NOMO-1 treated with DMSO at 0.1 percent for 48 hours (cell line): ENCODE data around the gene FILIP1.

Experiments used
- DNase-seq: peaks from one replicate; lab custom pipeline; 2025; ENCODE audit not compliant: unreplicated experiment; lab: John Stamatoyannopoulos, UW

The FILIP1 gene

DNA sequence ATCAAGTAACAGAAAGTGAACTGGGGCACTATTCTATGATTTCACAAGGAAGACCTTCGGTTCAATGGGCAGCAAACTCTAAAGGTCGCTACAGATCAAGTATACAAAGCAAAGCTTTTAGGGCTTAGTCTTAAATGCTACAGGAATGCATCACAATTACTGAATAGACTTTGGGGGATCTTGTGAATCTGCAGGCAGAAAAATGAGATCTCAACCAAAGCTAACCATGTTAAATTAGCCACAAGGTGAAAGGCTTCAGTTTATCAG lies 111.0 kb downstream of the FILIP1 start:
- DNase-seq = no peak

DNA sequence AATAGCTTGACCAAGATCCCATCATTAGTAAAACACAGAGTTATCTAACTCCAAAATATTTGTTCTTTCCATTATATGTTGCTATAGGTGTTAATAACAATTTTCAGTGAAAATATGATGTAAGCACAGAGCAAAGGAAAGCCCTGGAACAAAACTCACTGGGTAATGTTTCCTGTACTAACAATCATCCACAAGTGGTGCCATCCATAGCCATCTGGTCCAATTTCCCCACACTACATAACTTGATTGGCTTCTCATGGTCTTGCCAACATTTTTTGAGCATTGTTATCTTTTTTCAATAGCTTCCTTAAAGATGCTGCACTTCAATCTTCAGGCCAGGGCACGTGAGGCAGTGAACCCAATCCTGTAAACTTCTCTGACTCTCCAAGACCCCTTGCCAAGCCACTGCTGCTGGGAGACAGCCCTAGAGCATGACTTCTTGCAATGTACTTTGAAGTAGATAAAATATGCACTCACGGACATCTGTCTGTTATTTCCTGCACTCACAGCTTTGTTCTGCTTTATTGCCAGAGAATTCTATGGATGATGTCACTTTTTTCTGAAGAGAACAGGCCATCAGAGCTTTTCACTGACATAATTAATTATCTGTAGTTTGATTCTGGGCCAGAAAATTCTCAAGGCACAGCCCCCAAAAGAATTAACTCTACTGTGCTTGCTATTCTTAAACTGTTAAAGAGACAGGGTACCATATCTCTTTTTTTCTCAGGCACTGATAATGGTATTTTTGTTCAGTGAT lies 111.5 kb downstream of the FILIP1 start:
- no peak for DNase-seq

DNA sequence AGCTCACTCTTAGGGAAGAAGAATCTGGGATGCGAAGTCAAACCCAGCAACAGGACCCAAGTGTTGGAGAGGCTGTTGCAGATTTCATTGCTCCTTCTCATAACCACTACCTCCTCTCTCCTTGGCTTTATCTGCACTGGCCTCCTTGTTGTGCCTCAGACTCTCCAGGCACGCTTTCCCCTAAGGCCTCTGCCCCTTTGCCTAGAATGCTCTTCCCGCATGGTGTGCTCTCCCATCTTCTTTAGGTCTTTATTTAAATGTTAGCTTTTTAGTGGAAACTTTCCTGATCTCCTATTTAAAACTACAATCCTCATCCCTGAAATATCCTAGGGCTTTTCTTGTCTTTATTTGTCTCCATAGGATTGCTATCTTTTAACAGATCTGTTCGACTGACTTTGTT lies 114.1 kb downstream of the FILIP1 start:
- no peak for DNase-seq

DNA sequence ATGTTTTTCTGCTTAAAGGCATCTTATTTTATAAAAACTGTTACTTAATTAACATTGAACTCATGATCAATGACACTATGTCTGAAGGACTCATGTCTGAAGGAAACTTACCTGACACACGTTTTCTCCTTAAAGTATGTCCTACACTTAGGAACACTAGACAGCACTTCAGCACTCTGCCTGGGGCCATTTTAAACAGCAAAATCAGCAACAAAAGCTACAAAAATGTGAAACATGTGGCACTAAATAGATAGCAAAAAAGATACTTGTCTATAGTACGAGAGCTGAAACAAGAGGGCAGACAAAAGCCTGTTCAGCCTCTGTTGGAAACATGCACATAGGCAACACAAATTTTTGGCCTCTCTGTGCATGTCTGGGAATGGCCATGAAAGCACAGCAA lies 115.5 kb downstream of the FILIP1 start:
- DNase-seq = no peak

DNA sequence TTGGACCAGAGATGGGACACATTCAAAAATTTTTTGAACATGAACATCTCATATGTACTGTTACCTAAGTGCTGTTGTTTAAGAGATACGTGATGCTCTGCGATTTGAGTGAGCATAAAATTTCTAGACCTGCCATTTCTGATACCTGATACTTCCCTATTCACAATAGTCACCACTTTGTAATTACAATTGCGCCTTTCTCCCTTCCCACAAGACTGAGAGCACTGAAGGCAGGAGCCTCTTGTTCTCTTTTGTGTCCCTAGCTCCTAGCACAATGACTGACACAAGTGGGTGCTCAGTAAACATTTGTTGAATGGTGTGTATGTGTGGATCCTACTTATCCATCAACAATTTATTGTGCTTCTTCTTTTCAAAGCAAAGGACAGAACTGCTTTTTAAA lies 116.2 kb downstream of the FILIP1 start:
- DNase-seq = no peak

DNA sequence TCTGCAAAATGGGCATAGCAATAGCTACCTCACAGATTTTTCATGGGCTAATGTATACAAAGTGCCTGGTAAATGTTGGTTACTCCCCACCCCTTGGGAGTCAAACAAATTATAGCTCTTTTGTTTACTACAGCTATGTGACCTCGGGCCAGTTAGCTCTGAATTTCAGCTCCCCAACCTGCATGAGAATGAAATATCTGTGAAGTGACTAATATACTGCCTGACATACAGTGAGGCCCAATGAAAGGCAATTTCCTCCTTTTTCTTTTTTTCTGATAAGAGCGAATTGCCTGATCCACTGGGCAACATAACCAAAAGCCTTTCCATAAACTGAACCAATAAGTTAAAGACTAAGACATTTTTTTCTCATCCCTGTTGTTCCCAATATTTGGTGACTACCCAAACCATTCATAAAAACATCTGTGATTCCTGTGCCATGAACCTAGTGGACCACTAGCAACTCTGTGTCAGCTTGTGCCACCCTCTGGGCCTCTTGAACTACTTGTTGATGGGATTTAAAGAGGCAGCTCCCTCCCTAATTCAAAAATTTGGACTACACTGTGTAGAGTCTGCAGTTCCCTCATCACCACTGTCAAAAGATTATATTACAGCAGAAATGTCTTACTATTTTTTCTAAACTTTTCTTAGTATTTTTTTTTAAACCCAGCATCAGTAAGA lies 117.1 kb downstream of the FILIP1 start:
- no peak for DNase-seq

DNA sequence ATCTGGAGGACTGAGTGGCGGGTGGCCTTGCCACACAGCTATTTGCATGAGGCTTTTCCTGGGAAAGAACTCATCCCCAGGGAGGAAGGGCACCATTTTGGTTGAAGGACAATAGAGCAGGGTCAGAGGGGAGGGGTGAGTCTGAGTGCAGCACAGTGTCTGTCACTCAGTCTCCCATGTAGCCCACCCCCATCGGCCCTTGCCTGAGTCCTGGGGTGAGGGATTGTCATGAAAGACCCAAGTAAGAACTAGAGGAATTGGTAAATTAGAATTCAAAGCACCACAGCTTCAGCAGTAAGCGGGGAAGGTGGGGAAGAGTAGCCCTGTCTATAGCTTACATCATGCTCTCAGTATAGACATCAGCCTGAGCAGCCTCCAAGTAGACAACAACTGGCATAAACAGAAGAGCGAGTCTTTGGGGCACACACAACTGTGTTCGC lies 118.6 kb downstream of the FILIP1 start:
- no peak for DNase-seq

DNA sequence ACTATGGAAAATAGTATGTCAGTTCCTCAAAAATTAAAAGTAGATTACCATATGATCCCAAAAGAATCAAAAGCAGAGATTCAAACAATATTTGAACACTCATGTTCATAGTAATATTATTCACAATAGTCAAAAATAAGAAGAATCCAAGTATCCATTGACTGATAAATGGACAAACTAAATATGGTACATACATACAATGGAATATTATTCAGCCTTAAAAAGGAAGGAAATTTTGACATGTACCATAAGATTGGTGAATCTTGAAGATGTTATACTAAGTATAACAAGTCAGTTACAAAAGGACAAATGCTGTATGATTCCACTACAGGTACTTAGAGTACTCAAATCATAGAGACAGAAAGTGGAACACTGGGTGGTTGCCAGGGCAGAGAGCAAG lies 120.7 kb downstream of the FILIP1 start:
- no peak for DNase-seq

DNA sequence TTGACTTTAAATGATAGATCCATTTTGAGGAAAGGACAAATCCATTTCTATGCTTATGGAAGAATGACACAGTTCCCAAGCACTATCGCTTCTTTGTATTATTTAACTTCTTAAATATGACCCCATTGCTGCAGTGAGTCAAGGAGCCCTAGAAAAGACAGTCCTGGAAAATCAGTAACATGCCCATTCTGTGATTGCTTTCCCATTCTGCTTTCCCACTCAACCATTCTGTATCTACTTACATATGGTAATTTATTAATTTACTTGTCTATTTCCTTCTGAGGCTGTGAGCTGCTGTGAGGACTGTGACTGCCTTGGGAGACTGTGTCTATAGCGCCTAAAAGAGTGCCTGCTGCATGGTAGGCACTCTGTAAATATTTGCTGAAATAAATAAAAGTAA lies 123.6 kb downstream of the FILIP1 start:
- no peak for DNase-seq

DNA sequence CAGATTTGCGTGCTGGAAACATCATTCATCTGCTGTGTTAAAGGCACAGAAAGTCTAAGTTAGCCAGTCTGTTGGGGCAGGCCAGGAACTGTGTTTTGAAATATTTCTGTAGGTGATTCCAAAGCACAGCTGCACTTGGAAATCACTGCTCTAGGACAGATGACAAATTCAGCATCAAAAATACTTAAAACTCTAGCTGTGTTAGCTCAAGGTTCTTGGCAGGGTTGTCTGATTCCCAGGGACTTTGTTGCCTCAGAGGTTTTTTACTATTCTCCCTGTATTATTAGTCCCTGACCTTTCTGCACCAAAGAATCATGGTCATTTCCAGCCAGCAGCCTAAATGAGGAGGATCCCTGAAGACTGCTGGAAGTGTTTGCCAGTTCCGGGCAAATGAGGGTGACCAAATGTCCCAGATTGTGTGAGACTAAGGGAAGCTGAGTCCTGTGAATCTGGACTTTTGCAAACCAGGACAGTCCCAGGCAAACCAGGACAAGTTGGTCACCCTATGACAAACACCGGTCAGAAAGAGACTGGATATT lies 124.7 kb downstream of the FILIP1 start:
- DNase-seq = no peak

DNA sequence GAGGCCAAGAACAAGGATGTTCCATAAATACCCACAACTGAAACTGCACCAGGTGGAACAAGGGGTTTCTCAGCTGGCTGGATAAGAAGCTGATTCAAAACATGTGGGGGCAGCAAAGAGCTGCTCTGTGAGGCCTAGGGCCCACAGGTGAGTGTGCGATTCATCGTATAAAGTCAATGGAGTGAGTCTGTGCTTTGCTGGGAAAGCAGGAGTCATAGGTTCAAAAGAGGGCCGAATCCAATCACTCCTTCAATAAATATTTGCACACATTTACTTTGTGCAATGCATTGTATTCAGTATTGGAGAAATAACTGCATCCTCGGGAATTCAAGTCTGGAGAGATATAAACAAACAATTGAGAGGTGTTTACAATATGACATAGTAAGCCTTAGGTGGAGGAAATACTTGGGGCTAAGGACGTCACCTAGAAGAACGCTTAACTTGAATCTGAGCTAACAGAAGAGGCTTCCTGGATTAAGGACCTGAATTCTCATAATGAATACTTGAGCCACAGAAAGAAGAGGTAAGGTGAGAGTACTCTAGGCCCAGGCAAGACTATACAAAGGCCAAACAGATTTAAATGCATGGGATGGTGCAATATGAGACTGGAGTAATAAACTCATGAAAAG lies 125.3 kb downstream of the FILIP1 start:
- no peak for DNase-seq

DNA sequence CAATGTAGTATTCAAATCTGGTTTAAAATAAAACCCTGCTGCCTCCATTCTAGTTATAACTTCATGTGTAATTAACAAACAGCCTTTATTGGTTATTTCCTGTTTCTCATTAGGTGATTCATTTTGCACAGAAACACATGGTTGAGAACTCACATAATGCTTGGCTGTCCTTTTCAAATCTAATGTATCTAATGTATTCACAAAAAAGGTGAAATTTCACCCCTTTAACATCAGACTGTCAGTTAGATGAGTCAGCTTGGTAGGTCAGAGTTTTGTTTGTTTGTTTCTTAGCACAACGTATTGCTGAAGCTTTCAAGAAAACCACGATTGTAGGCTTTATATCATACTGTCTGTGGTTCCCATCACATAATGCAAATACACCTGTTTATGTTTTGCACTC lies 130.3 kb downstream of the FILIP1 start:
- no peak for DNase-seq

DNA sequence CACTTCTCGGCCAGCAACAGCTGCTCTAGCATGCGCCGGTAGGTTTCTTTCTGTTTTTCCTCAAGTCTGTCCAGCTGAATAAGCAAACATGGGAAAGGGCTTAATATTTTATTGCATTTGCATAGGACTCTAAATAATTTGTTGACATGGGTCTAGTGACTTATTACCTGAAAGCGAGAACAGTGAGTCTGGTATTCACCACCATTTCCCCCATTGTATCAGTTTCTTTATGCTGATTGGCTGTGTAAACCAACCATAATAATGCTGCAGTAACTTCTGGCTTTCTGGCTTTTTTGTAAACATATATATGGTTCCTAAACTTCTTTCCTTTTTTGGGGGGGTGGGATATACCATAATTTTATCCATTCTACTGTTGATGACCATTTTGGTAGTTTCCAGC lies 140.0 kb downstream of the FILIP1 start:
- DNase-seq = no peak

DNA sequence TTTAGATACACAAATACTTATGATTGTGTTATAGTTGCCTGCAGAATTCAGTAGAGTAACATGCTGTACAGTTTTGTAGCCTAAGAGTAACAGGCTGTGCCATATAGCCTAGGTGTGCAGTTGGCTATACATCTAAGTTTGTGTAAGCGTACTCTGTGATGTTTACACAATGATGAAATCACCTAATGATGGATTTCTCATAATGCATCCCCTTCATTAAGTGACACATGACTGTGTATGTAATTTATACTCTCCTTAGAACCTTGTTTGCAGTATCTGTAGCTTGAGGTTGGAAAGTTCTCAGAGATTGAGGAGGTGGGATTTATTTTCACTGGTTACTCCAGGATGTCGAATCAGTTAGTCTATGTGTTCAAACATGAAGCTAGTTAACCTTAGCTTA lies 142.0 kb downstream of the FILIP1 start:
- no peak for DNase-seq

DNA sequence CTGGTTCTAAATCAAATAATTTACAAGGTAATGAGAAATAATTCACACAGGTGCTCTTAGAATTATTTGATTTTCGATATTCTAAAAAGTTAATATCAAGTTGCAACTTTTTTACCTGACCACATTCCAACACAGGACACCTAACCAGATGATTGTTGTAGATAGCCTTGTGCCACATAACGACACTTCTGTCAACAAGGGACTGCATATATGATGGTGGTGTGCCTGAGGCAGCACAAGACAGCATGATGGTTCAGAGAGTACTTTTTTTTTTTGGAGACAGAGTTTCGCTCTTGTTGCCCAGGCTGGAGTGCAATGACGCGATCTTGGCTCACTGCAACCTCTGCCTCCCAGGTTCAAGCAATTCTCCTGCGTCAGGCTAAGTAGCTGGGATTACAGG lies 142.8 kb downstream of the FILIP1 start:
- no peak for DNase-seq

DNA sequence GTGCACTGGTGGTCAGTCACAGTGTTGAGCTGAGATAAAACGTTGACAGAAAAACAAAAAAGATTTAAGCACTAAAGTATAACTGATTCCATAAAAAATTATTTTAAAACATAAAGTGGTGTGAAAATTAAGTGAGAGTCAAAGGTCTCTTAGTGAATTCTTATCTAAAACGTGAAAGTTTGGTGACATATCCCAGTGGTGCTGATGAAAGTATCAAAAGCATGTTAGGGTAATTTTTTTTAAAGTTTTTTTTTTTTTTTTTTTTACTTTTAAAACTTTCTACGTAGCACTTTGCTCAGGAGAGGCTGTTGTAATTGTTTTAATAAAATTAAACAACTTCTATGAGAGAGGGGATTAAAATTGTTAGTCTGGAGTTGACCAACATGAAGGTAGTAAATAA lies 143.4 kb downstream of the FILIP1 start:
- DNase-seq = no peak

DNA sequence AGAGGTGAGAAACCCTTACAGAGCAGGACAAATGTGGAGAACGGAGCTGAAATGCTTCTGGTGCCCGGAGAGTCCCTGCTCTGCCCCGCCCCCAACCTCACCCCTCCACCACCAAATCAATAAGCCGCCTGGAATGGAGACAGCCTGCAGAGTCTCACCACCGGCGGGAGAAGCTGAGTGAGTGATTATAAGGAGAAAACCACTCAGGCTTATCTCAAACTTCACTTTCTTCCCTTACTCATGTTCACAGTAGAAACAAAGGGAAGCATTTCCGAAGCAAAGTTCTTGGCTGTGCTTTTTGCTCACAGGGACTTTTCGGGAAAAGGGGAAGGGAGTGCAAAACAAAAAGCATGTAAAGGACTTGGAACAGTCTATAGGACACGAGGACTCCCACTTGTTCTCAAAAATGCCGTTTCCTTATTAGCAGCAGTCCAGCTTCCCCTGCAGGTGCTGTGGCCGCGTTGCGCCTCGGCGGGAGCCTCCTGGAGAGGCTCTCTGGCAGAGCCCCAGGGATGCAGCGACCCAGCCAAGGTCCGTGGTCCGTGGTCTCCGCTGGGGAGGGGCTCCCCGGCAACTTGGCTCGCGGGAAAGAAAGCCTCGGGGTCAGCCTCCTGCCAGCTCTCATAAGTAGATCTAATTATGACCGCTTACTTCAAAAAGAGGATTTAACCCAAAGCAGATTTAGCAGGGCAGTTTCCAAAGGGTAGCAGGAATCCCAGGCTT lies 144.2 kb downstream of the FILIP1 start:
- DNase-seq = no peak

DNA sequence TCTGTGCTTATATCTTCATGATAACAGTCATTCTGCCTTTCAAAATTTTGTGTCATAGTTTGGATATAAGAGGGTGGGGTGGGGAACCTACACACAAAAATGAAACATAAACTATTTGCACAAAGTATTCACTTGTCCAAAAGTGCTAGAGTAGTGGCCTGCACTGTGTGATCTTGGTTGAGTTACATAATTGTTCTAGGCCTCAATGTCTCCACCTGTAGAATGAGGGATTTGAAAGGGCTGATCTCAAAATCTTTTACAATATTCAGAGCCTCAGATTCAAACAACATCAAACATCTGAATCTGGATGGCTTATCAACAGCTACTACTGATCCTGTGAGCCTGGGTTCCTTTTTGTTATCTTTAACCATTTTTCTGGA lies 144.7 kb downstream of the FILIP1 start:
- DNase-seq = no peak

DNA sequence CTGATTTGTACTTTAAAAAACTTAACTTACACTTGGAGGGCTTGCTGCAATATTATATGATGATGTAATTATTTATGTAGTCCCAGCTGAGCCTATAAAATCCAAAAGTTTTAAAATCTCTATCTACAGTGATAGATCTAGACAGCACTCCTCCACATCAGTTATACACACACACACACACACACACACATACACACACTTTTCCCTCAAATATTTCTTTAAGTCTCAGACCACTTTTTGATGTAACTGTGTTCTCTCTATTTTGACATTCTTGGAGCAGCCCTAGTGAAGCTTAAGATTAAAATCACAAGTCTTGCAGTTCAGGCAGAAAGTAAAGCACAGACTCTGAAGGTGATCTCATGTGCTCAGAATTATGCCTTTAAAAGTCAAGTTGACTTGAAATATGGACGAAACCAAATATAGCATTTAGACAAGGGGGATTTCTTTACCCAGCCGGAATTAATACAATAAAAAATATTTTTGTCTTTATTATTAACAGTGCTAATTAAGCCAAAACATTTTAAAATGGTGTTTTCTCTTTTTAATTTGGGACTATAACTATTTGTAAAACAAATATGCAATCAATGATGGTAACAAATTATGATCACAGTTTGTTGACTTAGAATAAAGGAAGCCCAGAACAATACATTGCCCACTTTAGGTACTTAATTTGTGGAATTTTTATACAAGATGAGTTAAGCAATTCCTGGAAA lies 145.5 kb downstream of the FILIP1 start:
- DNase-seq = no peak

DNA sequence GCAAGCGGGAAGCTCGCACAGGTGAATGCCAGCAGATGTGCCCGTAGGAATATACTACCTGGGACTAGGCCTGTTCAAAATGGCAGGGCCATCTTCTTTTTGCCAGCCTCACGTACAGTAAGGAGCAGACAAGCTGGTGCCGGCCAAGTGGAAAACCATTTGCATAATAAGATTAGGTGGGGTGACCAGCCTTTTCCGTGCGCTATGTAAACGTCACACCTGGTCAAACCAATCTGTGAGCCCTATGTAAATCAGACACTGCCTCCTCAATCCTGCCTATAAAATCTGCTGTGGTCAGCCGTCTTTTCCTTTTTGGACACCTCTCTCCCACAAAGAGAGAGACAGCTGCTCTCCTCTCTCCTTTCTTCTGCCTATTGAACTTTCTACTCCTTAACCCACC lies 148.2 kb downstream of the FILIP1 start:
- DNase-seq = no peak

DNA sequence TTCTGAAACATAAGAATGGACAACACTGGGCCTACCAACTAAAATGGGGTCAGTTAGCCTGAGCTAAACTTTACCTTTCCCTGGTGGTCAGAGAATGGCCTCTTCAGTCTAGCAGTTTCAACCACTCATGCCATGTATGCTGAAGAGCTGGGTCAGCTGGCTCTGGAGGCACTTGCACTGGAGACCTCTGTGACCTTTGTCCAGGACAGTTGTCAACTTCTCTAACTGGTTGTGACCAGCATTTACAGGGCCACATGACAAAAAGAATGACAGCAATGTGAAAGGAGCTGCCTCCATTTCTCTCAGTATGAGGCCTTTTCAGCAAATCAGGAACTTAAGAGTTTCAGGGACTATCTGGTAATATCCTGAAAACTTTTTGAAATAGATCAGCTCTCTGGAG lies 149.1 kb downstream of the FILIP1 start:
- DNase-seq = no peak
